NCI-H82 (cell line): ENCODE data around the gene FRYL.
"Not testable (repeated sequence)": the region's sequence is repeated elsewhere in the genome, so short reads cannot be mapped to it uniquely, and the experiment has no call there.

Experiments
- DNase-seq: peaks from one replicate; lab custom pipeline; 2025; lab: John Stamatoyannopoulos, UW

The FRYL gene

DNA sequence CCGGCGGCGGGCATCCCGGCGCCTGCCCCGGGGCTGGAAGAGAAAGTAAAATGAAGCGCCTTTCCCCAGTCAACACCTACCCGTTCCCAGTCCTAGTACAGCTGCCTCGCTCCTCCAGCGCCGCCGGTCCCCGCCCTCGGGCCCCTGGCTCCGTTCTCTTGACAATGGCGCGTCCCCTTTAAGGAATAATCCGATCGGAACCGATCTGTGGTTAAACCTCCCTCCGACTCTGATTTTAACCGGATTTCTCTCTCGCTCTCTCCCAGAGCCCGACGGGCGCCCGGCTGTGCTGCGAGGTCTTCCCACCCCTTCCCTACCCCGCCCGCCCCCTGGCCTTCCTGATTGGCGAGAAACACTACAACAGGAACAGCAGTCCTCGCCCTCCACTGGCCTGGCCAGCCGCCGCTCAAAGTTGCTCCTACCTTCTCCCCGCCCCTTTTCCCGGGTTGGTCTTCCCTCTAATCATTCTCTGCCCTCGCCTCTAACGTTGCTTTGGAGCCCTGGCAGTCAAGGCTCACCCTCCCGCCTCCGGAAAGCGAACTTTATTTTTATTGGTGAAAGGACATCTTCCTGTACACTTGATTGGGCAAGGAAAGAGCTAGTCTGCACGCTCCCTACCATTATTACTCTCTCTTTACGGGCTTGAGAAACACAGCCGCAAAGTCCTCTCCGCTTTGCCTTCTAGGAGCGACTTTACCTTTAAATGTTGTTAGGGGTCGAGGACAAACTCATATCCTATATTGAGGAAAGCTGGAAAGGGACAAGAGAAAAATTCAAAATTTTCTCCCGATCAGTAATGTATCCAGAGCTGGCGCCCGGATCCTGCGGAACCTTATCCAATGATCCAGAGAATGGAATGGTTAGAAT, at the start of gene FRYL:
TSS of gene FRYL (minus strand) at position 282 of the 867 bp plus-strand sequence. CDS start 145,869 bp downstream, outside the sequence.
- peak; percentile 100 for DNase-seq

DNA sequence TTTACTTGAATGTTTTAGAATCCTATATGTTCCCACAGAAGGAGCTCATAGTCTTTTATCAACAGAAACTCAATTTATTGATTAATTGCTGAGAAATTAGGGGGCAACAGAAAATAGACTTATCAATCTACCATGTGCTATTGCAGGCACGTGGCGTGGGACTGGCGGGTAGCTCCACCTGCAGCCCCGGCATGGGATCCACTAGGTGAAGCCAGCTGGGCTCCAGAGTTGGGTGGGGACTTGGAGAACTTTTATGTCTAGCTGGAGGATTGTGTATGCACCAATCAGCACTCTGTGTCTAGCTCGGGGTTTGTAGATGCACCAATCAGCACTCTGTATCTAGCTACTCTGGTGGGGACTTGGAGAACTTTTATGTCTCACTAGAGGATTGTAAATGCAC, 47.5 kb upstream of the FRYL start:
- no peak for DNase-seq

DNA sequence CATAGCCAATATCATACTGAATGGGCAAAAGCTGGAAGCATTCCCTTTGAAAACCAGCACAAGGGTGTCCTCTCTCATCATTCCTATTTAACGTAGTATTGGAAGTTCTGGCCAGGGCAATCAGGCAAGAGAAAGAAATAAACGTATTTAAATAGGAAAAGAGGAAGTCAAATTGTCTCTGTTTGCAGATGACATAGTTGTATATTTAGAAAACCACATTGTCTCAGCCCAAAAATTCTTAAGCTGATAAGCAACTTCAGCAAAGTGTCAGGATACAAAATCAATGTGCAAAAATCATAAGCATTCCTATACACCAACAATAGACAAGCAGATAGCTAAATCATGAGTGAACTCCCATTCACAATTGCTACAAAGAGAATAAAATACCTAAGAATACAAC, 41.4 kb upstream of the FRYL start:
- DNase-seq: not testable (repeated sequence)

DNA sequence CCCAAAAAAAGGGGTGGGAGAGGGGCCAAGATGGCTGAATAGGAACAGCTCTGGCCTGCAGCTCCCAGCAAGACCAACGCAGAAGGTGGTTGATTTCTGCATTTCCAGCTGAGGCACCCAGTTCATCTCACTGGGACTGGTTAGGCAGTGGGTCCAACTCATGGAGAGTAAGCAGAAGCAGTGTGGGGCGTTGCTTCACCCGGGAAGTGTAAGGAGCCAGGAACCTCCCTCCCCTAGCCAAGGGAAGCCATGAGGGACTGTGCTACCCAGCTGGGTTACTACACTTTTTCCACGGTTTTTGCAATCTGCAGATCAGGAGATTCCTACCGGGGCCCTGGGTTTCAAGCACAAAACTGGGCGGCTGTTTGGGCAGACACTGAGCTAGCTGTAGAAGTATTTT, 36.9 kb upstream of the FRYL start:
- no peak for DNase-seq

DNA sequence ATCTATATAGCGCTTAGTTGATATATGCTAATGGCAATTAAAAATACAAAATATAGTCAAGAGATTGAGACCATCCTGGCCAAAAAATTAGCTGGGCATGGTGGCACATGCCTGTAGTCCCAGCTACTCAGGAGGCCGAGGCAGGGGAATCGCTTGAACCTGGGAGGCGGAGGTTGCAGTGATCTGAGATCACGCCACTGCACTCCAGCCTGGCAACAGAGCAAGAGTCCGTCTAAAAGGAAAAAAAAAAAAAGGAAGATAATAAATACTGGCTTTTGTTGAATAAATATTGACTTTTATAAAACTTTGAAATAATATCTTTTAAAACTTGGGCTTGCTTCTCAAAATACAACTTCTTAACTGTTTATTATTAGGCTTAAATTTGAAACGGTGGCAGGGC, 36.2 kb upstream of the FRYL start:
- DNase-seq: not testable (repeated sequence)

DNA sequence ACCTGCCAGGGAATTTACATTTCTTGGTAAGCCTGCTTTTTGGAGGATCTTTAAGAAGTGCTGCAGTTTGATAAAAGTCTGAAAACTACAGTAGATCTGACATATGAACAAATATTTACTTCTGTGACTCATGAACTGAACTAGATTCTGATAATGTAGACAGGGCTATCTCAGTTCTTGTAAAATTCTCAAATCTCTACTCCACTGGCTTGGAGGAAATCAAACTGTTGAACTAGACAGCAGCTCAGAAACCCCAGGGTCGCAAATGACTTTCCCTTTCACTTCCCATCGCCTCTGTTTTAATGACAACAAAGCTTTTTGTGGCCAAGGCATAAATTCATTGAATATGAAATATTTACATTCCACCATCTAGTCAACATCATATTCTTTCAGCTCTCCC, 35.4 kb upstream of the FRYL start:
- no peak for DNase-seq

DNA sequence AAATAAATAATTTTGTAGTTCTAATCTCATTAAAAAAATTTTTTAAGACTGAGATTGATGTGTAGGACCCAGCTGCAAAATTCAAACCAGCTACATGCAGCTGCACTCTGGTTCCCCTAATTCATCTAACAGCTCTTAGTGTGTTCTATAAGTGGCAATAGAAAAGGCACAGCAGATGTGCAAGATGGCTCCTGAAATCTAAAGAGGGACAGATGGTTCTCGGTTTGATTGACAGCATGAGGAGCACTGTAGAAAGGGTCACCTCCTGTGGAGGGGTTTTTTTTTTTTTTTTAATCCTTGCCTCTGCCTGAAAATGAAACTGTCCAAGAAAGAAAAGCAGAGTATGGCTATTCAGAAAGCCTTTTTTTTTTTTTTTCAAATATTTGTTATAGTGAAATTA, 33.9 kb upstream of the FRYL start:
- DNase-seq: peak; percentile 97

DNA sequence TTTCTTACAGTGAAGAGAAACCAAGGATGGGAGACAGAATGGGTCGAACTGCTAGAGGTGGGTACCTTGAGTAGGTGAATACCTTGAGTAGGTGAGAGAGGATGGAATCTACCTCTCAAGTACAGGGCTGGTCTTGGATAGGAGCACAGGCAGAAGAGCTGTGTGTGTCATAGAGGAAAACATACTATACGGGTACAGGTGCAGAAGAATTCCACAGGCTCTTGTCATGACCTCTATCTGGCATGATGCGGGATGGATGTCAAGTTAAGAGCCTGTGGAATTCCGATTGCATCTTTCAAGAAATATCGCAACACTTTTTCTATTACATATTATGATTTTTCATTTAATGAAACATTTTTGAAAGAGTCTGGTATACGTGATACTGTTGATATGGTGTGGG, 32.8 kb upstream of the FRYL start:
- no peak for DNase-seq

DNA sequence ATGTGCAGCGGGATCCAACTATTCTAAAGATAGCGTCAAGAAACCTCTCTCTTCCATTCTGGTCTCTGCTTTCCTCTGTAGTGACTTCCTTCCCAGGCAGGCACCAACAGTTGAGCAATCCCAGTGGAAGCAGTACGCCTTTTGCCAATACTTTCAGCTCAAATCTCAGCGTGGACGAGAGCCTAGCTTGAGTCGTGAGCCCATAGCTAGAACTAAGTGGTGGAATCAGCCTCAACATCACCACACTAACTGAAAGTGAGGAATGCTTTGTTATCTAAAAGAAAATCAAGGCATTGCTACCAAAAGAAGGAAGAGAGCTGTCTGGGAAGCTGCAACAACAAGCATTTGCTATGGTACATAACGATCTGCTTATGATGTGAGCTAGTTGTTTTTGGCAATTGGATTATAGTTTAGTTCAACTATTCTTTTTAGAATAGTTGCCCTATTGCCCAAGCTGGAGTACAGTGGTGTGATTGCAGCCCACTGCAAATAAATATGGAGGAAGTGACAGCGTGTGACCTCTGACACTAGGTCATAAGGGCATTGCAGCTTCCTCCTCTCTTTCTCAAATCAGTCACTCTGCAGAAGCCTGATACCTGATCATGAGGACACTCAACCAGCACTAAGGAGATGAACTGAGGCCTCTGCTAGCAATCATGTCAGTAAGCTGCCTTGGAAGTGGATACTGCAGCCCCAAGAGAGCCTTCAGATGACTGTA, 24.7 kb upstream of the FRYL start:
- peak; percentile 52 for DNase-seq

DNA sequence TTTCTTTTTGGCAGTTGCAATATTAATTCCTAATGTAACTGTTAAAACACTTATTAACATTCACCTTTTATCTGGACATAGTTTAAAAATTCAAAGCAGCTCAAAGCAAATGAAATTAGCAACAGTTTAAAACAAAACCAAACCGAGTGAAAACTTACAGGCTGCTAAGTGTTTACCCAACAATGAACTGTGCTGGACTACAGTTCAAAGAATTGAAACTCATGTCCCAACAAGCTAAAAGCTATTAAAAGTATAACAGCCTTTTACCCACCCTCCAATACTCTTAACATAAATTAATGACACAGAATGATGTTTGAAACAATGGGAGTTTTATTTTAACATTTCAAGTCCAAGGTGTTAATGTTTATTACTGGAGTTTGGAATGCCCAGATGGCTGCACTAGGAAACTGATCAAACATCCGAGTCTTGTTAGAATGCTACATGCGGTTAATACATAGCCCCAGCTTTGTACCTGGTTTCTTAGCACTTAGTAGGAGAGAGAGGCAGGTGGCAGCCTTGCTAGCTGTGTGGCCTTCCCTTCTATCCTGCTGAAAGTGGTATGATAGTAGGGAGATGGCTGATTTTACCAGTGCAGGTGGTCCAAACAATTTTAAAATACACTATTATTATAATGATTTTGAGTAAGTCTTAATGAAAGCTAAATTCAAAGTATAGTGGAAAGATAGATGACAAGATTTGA, 21.1 kb upstream of the FRYL start:
- peak; percentile 24 for DNase-seq

DNA sequence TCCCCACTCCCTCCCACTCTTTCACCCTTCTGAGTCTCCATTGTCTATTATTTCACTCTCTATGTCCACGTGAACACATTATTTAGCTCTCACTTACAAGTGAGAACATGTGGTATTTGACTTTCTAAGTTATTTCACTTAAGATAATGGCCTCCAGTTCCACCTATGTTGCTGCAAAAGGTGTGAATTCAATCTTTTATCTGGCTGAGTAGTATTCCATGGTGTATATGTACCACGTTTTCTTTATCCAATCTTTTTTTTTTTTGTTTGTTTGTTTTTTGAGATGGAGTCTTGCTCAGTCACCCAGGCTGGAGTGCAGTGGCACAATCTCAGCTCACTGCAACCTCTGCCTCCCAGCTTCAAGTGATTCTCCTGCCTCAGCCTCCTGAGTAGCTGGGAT, 20.1 kb upstream of the FRYL start:
- DNase-seq: not testable (repeated sequence)

DNA sequence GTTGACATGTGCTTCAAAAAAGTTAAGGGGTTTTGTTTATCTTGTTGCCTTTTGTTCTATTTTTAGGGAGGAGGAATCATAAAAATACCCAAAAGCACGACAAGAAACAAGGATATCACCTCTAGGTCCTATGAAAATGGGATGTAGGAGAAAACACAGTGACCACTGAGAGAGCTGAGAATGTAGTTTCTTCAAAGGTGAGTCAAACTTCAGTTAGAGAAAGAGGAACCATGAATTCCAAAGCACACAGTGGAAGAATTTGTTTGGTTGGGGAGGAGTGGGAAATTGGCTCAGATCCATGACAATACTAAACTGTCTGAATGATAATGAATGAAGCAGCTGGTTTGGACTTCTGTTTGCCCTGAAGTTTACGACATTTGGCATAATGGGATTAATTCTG, 19.1 kb upstream of the FRYL start:
- DNase-seq: peak; percentile 80

DNA sequence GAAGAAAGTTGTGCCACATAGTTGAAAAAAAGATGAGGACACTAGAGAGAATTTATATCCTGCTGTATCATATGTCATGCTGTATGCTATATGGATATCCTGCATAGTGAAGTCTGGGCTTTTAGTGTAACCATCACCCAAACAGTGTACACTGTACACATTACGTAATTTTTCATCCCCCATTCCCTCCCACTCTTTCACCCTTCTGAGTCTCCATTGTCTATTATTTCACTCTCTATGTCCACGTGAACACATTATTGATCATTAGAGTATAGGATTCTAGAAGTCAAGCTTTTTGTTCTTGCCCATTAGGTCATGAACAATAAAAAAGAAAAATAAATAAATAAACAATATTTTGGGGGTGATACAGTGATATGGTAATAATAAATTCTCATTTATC, 18.0 kb upstream of the FRYL start:
- DNase-seq: no peak

DNA sequence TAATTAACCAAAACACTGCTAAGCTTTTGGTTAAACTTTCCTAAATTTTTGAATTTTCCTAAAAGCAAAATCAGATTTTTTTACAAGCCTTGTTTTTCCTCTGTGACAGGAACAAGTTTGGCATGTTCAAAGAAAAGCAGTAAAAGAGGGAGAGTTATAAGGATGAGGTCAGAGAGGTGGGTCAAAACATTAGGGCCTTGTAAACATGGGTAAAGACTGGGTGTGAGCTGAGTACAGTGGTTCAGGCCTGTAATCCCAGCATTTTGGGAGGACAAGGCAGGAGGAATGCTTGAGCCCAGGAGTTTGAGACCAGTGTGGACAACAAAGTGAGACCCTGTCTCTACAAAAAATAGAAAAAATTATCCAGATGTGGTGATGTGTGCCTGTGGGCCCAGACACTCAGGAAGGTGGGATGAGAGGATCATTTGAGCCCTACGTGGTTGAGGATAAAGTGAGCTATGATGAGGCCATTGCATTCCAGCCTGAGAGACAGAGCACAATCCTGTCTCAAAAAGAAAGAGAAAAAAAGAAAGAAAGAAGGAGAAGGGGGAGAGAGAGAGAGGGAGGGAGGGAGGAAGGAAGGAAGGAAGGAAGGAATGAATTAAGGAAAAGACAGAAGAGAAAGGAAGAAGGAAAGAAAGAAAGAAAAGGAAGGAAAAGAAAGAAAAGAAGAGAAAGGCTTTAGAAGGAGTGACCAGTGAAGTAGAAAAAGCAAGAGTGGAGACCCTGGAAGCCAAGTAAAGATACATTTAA, 17.0 kb upstream of the FRYL start:
- DNase-seq: no peak

DNA sequence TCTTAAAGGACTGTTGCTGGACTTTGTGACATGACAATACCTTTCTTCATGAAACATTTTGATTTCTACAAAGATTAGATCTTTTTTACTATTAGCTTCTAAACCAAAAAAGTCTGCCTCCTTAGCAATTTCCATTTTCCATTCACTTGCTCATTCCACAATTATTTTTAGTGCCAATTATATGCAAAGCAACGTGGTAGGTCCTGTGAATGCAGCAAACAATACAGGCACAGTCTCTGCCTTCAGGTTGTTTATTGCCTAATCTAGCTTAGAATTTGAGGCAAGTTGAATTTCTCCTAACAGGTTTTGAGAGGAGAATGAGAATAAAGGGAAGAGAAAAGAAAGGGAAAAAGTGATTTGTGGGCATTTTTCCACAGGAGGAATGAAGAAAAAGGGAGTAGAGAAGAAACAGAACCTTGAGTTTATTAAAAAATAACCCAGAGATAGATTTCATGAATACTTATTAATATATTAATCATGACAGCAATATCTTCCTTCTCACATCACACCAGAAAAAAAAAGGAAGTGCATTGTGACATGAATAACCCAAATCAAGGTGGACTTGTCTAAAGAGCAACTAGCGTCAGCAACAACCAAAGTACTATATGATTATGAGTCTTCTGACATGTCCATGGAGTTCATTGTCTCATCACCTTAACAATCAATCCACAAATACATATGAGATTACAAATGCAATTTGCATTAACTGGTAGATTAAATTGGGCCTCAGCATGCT, 16.3 kb upstream of the FRYL start:
- DNase-seq: no peak

DNA sequence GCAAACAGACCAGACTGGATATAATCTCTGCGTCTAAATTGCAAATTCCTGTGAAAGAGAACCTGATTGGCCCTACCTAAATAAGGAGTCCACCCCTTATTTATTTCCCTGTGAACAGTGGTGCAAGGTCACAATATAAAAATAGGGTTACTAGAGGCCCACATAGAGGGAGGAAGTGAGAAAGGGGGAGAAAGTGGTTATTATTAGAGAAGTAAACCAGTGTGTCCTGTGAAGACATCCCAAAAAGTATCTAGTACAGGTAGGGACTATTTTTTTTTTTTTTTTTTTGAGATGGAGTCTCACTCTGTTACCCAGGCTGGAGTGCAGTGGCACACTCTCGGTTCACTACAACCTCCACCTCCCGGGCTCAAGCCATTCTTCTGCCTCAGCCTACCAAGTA, 15.0 kb upstream of the FRYL start:
- DNase-seq: no peak

DNA sequence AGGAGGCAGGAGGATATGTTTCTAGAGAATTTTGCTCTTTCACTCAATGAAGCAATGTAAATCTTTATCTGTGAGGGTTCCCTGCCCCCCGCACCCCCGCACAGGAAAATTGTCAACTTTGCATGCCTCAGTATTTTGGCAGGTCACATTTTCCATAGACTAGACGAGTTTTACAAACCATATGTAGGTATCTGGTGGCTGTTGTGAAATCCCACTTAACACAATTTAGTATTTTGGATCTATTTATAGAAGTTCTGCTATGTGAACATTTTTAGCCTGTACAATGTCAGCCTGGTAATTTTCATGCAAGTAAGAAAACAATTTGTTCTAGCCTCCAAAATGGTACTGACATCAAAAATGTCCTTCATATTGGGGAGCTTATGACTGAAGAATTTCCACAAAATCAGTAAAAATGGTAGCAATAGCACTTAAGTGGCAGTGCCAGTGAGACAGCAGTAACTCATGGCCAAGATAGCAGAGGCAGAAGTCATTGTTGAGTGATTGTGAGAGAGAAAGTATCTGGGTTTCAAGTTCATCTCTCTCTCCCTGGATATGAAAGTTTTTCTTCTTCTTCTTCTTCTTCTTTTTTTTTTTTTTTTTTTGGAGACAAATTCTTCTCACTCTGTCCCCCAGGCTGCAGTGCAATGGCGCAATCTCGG, 12.4 kb upstream of the FRYL start:
- DNase-seq: no peak

DNA sequence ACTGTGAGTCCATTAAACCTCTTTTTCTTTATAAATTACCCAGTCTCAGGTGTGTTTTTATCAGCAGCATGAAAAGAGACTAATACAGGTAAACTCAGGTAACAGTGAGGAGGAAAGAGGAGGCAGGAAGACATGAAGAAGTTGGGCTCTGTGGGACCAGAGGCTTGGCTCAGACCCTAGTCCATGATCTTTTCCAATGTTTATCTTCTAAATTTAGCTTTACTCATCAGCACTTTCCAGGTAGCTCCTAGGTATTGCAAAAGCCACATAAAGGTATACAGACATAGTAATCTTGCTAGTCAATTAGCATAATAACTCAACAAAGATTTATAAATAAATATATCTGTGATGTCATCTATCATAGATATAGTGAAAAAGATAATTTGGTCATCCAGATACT, 11.2 kb upstream of the FRYL start:
- no peak for DNase-seq

DNA sequence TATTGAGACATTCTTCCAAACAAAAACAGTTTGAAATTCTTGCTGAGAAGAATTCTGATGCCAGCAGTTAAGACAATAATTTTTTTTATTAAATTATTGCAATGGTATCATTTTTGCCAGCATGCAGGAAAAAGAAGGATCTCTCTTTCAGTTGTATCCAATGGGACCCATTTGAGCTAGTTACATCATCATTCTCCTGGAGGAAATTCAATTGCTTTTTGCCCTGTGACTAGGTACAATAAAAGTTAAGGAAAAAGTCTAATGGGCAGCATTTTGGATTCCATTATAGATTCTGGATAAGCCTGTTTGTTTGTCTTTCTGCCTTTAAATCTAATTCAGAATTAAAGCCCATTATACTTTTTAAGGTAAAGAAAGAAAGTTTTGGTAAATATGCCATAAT, 10.5 kb upstream of the FRYL start:
- DNase-seq: no peak

DNA sequence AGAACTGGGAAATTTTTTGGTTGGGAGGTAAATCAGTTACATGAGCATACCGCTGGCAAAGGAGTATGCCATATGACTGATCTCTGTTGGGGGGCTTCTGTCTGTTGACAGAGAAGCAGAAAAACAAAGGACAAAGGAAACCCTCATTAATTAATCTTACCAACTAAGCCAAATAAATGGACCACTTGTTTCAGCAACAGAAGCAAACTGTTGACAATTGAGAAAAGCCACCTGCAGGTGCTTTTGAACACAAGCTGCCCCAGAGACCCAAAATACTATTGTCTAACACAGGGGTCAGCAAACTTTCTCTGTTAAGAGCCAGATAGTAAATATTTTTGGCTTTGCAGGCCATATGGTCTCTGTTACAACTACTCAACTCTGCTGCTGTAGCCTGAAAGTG, 7.0 kb upstream of the FRYL start:
- peak; percentile 6 for DNase-seq

DNA sequence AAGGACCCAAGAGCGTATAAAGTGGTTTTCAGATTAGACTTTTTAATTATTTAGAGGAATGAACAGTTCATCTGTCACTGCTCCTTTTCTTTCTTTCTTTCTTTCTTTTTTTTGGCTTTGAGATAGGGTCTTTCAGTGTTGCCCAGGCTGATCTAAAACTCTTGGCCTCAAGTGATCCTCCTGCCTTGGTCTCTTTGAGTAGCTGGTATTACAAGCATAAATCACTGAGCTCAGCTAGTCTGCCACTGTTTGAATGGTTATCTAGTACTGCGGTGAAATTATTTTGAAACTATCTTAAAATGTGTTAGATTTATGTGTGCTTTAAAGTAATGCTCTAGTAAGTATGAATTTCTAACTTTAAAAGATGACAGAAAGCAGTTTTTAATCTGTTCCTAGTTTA, 6.5 kb upstream of the FRYL start:
- DNase-seq: no peak
